Medulla oblongata (tissue), 1 donor: Measurements from ENCODE around the gene EFHC2.
A peak's percentile ranks its signal among the peaks of the same experiment; 100 is the strongest.
"Not testable (repeated sequence)": the region's sequence is repeated elsewhere in the genome, so short reads cannot be mapped to it uniquely, and the experiment has no call there.

Experiments
- DNase-seq: peaks from one replicate; pipeline ENCODE4 v3.0.0-alpha.2; 2015; ENCODE audit errors: extremely low spot score

Gene EFHC2

DNA sequence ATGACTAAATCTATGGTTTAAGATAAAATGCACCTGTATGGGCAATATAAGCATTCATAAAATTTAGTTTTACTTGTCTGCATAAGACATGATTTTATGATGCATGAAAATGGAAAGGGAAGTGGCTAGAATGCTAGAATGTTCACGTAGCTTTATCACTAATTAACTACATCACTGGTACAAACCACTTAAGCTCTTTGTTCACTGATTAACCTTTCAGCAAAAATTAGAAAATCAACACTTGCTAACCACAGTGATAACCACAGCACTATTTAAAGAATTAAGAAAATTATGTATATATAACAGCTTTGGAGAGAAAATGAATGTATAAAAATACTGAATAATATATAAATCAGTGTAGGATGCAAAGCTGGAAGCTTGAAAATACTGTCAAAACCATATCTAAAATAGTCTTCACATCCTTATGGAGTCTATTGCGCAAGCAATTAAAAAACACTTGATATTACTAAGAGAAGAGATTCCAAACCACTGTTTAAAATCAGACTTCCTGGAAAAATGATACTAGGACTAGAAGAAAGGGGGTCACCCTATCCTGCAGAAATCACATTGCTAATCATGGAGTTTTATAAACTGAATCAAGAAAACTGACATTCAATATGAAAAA, 51.9 kb downstream of the EFHC2 start:
- DNase-seq = no peak

DNA sequence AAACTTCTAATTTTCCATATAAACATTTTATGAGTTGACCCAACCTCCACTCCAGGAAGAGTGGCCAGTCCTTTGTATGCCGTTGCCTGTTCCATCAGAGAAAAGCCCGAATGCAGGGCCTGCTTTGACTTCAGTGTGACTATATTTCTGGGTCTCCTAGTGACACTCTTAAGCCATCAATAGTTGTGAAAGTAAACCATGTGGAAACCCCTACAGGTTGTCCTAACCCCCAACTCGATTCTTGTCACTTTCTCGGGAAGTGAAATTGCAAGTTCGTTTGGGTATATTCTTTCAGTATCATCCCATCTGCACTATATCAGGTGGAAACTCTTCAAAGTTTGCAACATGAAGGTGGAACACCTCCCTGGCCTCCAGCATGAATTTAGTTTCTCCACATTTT, 52.8 kb downstream of the EFHC2 start:
- no peak for DNase-seq

DNA sequence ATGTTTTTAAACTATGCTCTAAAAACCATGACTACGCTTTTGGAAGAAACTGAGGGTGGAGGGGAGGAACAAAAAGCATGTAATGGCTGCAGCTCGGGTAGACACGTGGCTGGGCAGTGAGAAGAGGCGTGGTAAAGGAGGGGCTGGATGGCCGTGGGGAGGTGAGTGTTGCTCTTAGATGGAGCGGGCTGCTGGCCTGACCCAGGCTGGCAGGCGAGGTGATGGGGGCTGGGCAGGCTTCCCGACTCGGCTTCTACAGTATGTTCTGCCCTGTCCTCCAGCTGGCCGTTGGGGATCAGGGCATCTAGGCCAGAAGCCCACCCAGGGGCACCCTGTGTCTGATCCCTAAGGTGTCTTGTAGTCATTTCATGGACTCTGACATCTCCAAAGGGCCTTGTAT, 60.7 kb downstream of the EFHC2 start:
- DNase-seq = no peak

DNA sequence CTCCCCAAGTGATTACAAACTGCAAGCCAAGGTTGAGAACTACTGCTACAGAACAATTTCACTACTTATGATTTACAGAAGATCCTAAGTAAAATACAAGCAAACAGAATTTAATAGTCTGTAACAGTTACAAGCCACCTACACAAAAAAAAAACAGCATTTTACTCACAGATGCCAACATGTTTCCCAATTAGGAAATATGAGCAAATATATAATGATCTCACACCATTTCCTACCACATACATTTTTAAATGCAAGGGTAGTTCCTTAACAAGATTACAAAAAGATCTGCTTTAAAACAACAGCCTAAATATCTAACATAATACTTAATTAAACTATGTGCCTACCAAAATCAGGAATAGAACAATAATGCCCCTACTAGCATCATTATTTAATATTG, 63.4 kb downstream of the EFHC2 start:
- DNase-seq = no peak

DNA sequence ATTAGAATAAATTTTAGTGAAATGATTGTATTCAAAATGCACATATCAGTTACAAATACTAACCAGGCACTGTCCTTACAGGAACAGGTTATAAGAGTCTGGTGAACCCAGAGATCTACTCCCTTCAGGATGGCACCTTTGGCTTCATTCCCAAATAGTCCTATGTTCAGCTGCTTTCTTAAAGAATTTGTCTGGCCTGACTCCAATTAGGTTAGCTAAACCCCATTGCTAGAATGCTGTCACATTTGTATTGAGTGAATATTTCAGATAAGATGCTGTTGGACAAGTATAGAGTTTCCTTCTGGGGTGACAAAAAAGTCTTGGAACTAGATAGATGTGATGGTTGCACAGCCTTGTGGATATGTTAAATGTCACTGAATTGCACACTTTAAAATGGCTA, 69.4 kb downstream of the EFHC2 start:
- DNase-seq = no peak

DNA sequence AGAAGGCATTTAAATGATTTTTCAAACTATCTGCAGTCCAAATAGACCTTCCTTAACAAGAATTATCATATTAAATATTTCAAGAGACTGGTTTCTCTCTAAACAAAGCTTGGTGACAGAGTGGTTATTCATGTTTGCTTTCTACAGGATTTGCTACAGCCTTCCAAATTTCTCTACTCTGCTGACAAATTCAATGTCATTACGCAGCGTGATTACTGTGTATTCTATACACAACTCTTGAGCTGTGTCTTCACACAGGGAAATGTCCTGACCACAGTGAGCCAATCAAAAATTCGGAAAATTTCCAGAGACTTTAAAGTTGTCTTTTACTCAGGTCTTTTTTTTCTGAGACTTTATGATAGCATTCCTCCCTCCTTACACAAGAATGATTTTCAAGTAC, 75.6 kb downstream of the EFHC2 start:
- DNase-seq = no peak

DNA sequence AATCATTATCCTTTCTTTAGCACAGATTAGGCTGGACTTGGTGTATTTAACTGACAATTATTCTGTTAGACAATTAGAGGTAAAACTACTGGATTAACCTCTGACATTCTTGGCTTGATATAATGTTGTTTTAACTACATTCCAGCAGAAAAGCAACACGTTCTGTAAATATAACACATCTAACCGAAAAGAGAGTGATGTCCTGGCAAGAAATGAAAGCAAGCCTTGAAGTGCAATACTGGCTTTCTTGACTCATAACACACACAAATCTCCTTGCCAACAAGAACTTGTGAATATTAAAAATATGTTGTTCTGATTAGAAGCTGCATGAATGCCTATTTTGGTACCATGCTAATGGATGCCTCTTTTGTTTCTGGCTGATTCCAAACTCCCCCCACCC, 76.4 kb downstream of the EFHC2 start:
- DNase-seq = no peak

DNA sequence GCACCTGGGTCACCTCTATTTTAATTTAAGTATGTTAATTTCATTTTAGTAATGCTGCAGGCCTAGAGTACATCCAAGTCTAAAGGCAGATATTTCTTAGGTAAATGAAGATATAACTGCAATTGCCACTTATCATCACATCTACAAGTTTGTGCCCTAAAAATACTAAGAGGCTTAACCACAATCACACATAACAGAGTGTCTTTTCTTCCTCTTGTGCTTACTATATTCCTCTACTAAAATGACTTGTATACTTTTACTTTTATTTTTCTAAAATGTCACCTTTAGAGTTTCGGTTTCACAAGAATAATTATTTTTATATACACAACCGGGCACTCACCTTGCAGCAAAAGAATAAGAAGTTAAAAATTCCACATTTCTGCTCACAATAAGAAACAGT, 77.9 kb downstream of the EFHC2 start:
- DNase-seq = no peak

DNA sequence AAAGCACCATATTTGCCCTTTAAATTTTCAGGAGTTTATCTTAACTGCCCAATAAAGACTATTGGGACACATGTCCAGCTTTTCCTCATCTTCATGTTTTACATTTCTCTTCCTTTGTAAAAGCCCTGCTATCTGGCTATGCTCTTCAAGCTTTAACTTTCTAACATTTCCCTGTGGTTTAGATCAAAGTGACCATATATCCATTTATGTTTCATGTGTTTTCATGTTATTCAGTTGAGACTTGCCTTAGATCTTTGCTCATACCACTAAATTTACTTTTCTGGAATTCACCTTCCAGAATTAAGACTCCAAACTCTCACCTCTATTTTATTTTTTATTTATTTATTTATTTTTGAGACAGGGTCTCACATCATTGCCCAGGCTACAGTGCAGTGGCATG, 78.5 kb downstream of the EFHC2 start:
- no peak for DNase-seq

DNA sequence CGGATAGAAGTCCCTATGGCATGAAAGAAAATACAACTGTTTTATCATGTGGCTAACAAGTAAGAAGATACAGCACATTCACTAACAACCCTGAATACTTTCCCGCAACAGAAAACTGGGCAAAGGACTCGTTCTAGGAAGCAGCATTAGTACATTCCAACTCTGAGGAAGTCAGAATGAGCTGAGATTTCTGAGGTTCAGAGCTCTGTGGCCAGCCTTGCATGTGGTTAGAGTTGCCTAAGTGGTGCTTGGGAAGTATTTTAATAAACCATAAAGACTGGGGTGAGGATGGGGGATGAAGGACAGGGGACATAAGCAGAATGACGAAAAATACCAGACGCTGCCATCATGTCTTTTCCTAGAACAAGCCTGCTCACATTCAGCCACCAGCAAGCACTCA, 82.2 kb downstream of the EFHC2 start:
- DNase-seq = no peak

DNA sequence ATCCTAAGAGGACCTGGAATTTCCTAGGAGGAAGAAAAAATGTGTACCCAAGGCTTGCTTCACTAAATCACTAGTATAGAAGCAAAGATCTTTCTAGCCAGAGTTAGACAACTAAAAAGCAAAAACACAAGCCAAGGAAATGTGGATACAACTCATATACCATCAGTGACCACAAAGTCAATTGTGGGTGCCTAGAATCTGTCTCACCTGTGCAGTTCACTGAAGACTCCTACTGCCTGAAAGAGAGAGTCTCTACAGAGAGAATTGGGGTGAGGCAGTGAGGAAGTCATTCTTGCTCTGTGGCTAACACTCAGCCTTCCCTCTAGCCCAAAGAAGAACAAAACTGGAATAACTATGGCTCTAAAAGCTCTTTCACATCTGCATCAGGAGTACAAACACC, 82.9 kb downstream of the EFHC2 start:
- no peak for DNase-seq

DNA sequence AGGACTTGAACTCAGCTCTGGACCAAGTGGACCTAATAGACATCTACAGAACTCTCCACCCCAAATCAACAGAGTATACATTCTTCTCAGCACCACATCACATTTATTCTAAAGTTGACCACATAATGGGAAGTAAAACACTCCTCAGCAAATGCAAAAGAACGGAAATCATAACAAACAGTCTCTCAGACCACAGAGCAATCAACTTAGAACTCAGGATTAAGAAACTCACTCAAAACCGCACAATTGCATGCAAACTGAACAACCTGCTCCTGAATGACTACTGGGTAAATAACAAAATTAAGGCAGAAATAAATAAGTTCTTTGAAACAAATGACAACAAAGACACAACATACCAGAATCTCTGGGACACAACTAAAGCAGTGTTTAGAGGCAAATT, 87.7 kb downstream of the EFHC2 start:
- DNase-seq = not testable (repeated sequence)

DNA sequence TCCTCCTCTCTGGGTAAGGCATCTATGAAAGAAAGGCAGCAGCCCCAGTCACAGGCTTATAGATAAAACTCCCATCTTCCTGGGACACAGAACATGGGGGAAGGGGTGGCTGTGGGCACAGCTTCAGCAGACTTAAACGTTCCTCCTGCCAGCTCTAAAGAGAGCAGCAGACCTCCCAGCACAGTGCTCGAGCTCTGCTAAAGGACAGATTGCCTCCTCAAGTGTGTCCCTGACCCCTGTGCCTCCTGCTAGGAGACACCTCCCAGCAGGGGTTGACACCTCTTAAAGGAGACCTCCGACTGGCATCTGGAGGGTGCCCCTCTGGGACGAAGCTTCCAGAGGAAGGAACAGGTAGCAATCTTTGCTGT, 89.9 kb downstream of the EFHC2 start:
- no peak for DNase-seq

DNA sequence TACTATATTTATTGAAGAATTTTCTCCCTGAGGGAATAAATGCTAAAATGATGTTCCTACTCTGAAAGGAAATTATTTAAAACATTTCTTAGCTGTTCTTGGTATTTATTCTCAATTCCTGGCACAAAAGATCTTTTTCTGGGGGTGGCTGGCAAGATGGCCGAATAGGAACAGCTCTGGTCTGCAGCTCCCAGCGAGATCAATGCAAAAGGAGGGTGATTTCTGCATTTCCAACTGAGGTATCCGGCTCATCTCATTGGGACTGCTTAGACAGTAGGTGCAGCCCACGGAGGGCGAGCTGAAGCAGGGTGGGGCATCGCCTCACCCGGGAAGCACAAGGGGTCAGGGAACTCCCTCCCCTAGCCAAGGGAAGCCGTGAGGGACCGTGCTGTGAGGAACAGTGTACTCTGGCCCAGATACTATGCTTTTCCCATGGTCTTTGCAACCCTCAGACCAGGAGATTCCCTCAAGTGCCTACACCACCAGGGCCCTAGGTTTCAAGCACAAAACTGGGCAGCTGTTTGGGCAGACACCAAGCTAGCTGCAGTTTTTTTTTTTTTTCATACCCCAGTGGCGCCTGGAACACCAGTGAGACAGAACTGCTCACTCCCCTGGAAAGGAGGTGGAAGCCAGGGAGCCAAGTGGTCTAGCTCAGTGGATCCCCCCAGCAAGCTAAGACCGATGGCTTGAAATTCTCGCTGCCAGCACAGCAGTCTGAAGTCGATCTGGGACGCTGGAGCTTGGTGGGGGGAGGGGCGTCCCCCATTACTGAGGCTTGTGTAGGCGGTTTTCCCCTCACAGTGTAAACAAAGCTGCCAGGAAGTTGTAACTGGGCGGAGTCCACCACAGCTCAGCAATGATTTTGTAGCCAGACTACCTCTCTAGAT, 90.5 kb downstream of the EFHC2 start:
- not testable (repeated sequence) for DNase-seq

DNA sequence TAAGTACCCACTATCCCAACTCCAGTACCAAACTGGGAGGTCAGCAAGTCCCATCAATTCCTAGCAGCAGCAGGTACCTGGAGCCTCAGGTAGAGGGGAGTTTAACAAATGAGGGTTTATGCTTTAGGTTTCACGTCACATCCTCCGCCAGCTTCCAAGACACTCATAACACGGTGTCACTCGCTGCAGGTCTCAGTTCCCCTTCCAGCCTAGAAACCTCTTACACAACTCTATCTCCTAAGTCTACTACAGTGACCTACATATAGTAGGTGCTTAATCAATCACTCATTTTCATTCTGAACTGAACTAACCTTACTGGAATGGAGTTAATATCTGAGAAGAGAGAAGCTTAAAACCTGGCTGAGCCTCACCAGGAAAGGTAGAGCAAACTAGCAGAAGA, 96.0 kb downstream of the EFHC2 start:
- DNase-seq = no peak

DNA sequence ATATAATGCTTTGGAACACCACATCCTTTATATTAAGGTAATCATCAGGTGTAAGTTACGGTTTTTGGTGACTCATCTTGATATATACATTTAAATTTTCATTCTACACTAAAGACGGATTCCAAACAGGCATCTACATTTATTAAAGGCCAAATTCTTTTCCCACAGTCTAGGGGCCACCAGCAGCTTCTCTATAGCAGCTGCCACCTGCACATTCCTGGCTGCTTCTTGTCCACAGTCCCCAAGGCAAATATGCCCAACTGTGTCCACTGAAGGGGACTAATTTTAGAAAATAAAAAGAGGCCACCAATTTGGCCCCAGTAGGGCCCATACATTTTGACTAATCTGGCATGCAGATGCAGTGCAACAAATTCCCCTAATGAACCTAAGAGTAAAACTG, 96.6 kb downstream of the EFHC2 start:
- no peak for DNase-seq

DNA sequence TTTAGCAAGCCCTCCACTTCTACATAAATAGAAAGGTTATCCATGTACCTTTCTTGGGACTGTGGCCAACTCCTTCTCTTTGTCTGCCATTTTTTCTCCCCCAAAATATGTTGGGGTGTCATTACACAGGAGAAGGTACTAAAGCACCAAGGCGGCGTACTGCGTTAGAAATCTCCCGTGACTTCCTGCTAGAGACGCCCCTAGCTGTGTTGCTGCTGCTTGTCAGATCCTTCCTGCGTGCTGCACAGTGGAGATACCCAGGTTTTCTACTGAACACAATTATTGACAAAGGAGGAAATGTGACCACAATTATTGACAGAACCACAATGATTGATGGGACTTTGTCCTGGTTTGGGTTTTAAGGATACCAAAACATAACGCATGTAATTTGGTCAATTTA, 97.7 kb downstream of the EFHC2 start:
- no peak for DNase-seq

DNA sequence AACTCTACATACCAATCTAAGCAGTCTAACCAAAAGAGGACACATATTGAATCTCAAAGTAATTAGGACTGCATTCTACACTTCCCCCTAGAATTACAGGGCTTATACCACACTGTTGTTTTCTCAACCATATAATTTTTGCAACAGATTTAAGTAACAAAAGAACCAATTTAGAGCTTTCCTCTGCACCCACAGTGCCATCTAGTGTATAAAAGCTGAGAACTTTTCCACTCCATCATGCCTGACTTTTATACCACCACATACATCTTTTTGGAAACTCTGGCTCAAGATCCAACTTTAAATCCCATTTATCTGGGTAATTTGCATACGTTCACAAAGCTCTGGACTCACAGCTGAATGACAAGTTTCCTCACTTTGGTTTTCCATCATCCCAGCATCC, 99.5 kb downstream of the EFHC2 start:
- DNase-seq = peak; percentile 60

DNA sequence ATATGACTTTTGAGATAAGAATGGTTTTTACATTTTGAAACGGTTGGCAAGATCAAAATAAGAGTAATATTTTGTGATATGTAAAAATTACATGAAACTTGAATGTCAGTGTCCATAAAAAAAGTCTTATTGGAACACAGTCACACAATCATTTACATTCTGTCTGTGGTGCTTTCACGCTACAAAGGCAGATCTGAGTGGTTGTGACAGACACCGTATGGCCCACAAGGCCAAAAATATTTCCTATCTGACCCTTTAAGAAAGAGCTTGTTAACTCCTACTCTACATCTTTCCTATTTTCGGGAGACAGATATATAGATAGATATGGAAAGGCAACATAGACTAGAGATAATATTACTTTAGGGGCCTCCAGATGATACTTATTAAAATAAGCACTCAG, 101.9 kb downstream of the EFHC2 start:
- DNase-seq = no peak

DNA sequence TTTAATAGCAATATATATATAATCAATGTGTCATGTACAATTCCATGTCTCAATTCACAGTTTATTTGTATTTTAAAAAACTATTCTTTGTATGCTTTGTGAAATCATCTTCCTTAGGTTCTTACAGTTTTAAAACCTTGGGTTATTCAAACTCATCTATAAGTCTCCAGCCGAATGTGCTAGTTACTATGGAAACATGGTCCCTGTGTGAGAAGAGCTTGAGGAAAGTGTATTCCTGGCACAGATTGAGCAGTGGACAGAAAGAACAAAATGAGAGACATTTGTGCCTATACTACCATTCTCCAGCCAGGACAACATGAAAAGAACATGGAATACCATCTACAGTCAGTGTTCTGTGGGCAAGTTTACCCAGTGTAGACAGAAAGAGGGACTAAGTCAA, 103.4 kb downstream of the EFHC2 start:
- no peak for DNase-seq

DNA sequence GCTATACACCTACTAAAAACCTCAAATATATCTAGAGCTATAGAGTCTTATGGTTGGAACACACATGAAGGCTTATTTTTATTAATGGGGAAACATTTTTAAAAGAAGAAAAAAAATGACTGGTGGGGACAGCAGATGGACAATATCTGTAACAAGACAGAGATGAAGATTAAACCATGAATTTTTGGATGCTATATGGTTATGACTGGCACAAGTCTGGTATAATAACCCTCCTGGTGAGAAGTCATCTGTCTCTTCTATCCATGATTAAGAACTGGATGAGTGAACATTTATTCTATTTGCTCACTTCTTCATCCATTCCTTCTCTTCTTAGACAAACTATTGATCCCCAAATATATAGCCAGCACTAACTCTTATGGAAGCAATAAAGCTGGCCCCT, 104.4 kb downstream of the EFHC2 start:
- no peak for DNase-seq

DNA sequence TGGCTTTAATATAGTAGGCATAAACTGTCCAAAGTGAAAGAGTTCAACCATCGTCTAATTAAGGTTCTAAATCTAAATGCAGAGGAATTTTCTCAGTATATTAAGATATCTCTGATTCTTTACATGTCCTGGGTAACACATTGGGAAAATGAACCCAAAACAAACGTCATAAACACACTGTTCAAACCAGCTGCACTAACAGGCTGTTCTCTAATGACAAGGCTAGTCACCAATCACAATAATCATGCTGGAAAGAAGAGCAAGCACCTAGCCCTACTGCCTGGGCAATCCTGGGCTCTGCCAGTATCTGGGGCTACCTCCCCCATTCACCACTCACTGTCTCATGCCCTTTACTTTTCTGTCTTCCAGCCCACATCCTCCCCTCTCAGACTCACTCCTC, 107.9 kb downstream of the EFHC2 start:
- DNase-seq = no peak

DNA sequence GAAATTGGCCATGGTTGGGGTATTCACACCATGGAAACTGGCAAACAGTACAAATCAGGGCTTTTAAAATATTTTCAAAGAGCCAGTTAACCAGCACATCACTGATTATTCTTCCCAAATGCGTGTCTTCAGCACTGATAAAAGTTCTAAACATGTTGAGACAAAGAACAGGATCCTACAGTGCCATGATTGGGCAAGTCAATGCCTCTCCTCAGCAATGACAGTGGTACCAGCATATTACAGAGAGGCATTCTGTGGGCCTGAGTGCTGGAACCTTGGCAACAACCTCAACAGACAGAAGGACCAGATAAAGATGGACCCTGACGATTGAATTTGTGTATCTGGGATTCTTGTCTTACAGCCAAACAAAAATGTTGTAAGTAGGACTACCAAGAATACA, 108.9 kb downstream of the EFHC2 start:
- no peak for DNase-seq

DNA sequence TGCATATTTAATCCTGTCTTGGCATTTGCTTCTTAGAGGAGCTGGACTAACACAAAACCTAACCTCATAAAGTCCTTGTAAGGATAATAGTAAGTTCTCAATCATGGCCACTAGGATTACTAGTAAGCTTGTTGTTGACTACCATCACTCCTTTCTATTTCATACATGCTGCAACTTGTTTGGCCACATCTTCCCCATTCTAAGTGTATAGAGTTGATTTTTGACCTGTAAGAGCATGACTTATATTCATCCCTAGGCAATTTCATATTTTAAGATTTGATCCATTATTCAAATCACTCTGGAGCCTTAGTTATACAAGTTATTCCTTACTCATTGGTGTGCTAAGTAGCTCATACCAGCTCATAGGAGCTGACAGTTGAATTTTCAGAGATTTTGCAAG, 109.4 kb downstream of the EFHC2 start:
- no peak for DNase-seq
